Measurements from ENCODE around the gene SLC8A1. TPM values are rescaled to one million over a fixed set of nuclear protein-coding genes. Genes with fewer than 3 reads are reported as not detected.
"Not testable (repeated sequence)": the region's sequence is repeated elsewhere in the genome, so short reads cannot be mapped to it uniquely, and the experiment has no call there.

Gene SLC8A1
- total RNA-seq, 2 experiments from 2014 or later: 0.23 TPM

DNA sequence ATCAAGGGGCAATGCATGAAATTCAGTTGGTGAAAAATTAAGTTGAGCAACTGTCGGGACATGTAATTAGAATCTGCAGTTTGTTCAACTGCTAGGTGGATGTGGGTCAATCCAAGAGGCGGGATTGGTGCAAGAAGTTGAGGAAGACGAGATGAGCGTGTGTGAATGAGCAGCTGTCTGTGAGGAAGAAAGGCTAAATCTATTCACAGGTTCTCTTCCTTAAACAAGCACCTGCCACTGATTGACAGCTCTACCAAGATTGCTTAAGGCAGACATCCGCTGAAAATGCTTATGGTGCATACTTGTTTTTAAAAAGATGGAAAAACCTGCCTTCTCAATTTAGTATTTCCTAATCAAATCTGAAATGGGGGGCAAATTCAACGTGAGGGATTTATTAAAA, 349.4 kb downstream of the SLC8A1 start:
- POLR2A ChIA-PET: no interaction called here
- CTCF ChIA-PET: no interaction called here

DNA sequence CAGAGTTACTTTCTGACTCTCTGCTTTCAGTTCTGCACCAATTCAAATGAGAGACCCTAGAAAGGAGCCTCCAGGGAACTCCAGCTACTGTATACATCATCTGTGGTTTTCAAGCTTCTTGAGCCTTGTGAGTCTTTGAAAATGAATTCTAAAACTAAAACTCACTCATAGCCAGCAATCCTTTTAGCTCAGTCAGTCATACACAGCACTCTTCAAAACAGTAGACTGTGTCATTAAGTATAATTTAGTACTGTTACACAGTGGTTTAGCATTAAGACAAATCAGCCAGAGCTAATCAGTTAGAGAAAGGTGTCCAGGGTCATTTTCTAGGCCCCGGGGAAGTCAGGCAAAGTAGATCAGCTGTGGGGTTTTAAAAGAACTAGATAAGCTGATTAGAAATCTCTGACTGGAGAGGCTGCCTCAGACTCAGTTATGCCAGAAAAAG, 350.7 kb downstream of the SLC8A1 start:
- ChIA-PET POLR2A (no interaction called here), CTCF (interaction anchor here (0.7 kb wide), 1 partner anchor 61 kb away, joined by 3 read pairs; no protein-coding TSS in a partner anchor)

DNA sequence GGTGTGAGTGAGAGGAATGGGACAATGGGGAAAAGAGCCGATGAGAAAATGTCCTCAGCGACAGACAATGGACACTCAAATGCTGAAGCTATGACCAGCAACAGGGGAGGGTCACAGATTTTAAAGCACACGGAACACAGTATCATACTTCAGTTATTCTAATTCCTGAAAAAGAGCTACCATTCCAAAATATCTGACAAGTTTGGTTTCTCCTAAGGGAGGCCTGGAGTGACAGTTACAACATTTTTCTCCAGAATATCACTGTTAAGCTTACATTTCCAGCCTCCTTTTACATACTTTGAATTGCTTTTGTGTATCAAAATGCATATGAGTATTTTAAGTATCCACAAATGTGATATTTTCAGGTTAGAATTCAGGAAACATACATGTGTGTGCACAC, 351.2 kb downstream of the SLC8A1 start:
- CTCF ChIA-PET: no interaction called here
- POLR2A ChIA-PET: no interaction called here

DNA sequence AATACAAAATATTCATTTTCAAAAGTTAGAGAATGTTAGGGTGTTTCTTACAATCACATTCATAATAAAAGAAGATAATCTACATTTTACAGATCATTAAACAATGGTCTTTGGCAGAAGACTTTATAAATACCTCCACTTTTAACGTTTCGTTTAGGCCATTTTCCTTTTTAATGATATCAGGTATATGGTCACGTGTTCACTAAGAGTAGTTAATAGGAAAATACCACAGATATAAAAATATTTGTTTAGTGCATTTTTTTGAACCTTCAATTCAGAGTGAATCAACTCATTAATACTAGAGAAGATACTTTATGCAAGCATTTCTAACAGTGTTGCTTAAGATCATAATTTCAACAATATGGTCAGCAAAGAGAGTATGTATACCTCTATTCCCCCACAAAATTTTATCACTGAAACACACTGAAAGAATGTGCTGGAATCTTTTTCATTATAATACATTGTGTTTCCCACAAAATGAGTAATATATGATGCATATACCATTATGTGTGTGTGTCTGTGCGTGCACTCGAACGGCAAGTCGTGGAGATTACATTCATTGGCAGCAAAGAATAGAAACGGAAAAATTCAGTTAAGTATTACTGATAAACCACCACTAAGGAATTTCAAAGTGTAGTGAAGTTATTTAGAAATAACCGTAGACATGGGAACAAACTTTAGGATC, 353.0 kb downstream of the SLC8A1 start:
- ChIA-PET CTCF (no interaction called here), POLR2A (no interaction called here)

DNA sequence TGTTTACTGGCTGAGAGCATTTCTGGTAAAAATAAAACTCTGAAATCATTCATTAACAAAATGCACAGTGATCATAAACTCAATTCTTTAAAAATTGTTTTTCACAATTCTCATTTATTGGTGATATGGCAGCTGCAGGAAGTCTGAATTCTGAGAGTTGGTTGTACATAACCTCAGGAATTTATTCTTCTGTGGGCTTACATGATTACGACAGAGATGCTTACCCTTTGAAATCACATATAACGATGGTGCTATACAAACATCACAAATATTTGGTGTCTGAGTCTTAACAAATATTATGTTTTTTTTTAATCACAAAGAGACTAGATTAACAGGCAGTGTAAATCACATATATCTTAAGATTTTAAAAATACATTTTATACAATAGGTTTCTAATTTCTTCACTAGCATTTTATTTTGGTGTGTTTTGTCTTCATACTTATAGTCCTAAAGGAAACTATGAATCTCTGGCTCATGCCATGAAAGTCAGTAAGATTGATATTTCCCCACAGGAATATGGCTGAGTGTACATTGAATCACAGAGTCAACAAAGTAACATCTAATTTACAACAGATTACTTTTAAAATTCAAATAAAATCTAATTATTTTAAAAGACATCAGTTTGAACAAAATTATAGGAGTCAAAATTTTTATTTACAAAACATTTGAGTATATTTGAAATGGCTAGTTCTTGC, 354.1 kb downstream of the SLC8A1 start:
- ChIA-PET CTCF (no interaction called here), POLR2A (no interaction called here)

DNA sequence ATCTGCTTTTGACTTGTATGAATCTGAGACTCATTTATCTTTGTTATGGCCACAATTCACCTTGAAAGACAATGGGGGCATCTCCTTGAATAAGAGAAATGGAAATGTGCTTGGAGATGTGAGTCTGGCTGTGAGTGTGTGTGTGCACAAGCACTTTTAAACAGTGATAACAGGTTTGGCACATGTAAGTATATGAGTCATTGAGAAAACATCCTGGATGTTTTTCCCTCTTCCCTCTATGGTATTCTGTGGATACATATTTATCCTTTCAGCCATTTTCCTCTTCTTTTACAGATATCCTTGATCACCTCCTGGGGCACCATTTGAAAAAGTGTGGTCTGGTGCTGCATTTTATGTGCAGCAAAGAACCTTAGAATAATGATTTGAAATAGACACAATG, 355.5 kb downstream of the SLC8A1 start:
- CTCF ChIA-PET: no interaction called here
- POLR2A ChIA-PET: no interaction called here

DNA sequence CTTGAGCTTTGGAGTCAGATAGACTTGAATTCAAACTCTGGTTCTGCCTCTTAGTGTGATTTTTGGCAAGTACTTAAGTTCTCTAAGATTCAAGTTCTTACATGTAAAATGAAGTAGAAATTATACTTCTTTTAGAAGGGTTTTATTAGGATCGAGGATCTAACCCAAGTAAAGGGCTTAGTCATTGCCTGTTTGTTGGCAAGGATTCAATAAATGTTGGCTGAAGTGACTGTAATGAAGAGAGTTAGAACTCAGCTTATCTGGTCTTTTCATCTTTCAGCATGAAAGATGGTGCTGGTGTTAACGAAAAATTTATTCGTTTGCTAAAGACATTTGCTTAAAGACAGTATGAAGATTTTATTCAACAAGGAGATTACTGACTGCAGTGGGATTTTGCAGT, 356.9 kb downstream of the SLC8A1 start:
- ChIA-PET CTCF (no interaction called here), POLR2A (no interaction called here)

DNA sequence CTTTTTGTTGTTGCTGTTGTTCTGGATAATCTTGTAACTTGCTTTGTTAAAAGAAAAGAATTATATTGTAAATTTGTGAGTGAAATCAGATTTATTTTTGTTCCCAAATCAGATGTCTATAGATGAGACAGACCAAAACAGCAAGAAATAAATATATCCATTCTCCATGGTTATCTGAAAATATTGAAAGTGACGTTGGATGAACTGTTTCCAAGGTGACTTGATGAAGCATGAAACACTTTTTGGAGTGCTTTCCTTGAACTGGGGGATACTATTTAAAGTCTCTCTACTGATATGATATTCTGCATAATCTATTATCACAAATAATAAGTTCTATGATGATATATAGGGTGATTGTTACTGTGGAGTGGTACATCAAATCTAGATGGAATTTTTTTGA, 357.4 kb downstream of the SLC8A1 start:
- POLR2A ChIA-PET: no interaction called here
- CTCF ChIA-PET: no interaction called here

DNA sequence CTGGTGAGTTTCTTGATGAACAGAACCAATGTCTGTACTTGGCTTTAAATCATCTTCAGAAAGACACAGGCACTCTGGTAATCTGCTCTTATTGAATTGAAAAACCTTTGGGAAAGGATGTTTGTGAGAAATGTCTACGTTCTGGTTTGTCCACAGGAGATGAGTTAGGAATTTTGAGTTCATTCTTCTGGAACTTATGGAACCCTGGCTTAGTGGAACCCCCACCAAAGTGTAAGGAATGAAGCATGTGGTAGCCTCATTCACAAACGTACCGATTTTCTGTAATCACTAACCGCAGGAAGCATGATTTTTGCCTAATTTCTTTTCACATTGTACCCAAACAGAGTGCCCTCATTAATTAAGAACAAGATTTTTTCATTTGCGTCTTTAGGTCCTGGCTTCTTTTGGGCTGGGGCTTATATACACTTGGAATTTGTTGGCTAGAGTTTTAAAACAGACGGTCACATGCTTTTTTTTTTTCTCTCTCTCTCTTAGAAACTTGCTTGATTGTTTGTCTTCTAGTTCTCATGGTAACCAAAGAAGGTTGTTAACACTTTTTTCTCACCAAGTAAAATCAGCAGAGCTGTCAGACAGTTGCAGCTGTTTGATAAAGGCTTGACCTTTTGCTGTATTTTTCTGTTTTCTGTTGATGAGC, 358.7 kb downstream of the SLC8A1 start:
- ChIA-PET CTCF (no interaction called here), POLR2A (no interaction called here)

DNA sequence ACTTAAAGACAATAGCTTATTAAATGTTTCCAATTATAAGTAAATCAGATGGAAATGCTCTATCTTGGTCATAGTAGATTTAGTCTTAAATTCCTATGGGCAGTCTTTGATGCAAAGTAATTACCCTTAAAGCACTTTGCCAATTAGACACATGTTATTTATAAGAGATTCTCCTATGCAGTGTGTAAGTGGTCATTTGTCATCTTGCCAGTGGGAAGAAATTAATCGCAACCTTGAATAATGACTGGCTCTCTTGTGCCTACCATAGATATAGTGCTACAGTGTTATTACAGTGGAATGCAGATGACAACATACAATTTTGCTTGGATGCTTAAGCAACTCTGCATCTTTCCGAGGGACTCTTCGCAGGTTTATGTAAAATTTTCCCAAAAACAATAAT, 361.8 kb downstream of the SLC8A1 start:
- ChIA-PET CTCF (no interaction called here), POLR2A (no interaction called here)

DNA sequence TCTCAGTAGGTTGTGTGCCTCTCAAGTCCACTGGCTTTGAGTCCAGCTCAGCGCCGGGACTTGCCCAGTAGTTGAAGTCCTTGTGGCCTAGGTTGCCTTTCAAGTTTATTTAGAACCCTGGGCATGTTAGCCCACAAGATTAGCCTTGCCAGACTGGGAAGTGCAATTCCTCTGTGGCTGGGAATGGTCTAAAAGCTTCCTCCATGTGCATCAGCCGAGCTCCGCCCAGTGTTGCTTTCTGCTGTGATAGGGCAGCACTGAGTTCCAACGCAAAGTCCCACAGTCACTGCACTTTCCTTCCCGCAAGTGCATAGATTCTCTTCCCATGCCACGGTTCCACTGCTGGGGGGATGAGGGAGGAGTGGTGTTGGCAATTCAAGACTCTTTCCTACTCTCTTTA, 364.0 kb downstream of the SLC8A1 start:
- ChIA-PET POLR2A (no interaction called here), CTCF (no interaction called here)

DNA sequence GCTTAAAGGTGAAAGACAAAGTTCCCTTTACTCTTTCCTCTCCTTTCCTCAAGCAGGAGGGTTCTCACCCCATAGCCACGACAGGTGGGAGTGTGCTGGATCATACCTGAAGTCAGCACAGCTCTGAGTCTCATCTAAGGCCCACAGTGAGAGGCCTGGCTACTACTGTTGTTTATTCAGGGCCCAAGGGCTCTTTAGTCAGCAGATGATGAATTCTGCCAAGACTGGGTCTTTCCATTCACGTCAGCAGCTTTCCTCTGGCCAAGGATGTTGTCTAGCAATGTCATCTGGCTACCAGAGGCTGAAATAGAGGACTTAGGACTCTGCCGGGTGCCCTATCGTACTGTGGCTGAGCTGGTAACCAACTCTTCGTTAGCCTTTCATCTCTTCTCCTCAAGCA, 364.5 kb downstream of the SLC8A1 start:
- ChIA-PET POLR2A (no interaction called here), CTCF (no interaction called here)

DNA sequence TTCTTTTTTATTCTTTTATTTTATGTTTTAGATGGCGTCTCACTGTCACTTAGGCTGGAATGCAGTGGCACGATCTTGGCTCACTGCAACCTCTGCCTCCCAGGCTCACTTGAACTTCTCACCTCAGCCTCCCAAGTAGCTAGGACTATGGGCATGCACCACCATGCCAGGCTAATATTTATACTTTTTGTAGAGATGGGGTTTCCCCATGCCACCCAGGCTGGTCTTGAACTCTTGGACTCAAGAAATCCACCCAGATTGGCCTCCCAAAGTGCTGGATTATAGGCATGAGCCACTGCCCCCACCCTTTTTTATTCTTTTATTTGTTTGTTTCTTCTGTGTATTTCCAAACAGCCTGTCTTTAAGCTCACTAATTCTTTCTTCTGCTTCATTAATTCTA, 366.1 kb downstream of the SLC8A1 start:
- ChIA-PET POLR2A (no interaction called here), CTCF (no interaction called here)

DNA sequence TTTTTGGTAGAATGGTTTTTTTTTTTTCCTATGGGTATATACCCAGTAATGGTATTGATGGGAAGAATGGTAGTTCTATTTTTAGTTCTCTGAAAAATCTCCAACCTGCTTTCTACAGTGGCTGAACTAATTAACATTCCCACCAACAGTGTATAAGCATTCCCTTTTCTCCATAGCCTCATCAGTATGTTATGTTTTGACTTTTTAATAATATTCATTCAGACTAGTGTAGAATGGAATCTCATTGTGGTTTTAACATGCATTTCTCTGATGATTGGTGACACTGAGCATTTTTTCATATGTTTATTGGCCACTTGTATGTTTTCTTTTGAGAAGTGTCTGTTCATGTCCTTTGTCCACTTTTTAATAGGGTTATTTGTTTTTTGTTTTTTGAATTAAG, 378.6 kb downstream of the SLC8A1 start:
- POLR2A ChIA-PET, CTCF ChIA-PET: not testable (repeated sequence)

DNA sequence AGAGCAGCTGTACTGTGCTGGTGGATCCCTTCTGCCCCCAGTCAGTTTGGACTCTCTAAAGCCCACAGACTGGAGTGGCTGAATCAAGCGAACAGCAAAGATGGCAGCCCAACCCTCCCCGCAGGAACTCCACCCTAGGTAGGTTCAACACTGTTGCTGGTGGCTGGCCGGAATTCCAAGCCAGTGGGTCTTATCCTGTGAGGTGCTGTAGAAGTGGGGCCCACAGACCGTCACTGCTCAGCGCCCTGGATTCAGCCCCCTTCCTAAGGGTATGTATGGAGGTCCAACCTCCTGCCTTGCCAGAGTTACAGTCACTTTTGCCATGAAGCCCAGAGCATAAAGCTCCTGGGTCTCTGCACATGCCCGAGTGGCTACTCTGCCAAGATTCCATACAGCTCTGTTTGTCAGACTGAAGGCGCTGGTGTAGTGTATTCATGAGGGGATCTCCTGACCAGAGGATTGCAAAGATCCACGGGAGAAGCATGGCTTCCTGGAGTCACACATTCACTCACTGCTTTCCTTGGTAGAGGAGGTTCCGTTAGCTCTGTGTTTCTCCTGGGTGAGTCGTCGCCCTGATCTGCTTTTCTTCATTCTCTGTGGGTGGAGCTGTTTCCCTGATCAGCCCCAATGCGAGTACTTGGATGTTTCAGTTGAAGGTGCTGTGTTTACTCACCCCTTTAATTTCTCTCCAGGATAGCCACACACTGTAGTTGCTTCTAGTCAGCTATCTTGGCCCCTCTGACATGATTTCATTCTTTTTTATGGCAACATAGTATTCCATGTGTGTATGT, 379.3 kb downstream of the SLC8A1 start:
- POLR2A ChIA-PET: no interaction called here
- CTCF ChIA-PET: no interaction called here

DNA sequence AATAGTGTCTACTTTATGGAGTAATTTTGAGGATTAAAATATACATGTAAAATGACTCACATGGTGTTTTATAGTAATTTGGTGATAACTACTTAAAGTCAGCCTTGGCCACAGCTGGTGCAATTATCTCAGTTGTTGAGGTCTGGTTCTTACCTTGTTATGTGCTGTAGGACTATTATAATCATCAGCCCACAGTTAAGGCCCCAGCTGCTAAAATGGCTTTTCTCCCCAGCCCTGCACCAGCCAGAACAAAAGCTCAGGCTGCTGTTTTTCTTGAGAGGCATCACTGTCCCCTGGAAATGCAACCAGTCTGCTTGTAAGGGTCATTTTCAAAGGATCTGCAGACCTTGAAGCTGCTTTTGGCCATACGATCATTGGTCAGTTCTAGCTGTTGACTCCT, 389.5 kb downstream of the SLC8A1 start:
- ChIA-PET CTCF (no interaction called here), POLR2A (no interaction called here)

DNA sequence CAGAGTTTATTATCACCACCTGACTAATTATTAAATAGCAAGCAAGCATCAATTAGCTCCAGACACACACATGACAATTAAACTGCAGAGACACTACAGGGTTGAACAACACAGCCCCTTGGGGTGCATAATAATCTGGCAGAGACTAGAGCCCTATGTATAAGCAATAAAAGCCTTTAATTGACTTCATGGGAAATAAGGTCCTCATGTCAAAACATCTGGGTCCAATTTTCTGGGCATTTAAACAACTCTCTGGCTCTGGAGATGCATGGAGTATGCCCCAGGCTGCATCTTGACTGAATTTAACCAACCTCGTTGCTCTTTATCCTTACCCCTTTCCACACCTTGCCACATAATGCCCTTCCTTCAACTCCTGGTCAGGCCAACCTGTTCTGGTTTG, 402.1 kb downstream of the SLC8A1 start:
- ChIA-PET POLR2A (no interaction called here), CTCF (no interaction called here)

DNA sequence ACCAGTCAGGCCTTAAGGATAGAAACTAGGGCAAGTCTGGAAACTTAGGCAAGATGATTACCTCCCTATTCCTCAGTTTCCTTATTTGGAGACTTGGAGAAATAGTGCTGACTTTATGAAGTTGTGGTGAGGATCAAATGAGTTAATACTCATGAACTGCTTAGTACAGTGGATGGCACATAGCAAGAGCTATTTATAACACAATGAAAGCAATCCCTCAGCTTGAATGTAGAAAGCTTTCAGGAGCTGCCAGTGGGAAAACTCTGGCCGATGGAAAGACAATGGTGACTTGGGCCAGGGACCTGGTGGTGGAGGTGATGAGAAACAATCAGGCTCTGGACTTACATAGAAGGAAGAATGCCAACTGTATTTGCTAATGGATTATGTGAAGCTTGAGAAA, 403.4 kb downstream of the SLC8A1 start:
- CTCF ChIA-PET: no interaction called here
- POLR2A ChIA-PET: no interaction called here

DNA sequence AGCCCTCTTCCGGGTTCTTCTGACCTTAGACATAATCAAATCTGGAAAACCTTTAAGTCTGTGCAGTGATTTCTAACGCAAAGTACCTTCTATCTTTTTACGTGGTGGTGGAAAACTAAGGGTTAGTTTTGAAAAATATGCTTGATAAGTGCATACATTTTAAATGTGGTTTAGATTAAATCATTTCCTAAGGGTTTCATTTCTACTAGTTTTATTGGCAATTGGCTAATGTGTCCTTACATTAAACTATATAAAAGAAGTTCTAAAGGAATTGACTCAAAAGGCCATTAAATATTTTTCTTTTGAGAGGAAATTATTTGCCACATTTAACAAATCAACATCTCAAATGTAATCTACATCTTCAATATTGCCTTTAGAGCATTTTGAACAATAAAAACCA, 404.5 kb downstream of the SLC8A1 start:
- ChIA-PET POLR2A (no interaction called here), CTCF (no interaction called here)

Measured in activated CD8-positive, alpha-beta memory T cell treated with anti-CD3 and anti-CD28 coated beads for 36 hours (primary cell).